HepG2 (cell line): Measurements from ENCODE around the gene SLC16A3. TPM values are rescaled to one million over a fixed set of nuclear protein-coding genes. Genes with fewer than 3 reads are reported as not detected.

Experiments used
- ATM ChIP-seq: fragments of 450-650 bp; IDR thresholded peaks from 2 replicates; pipeline ENCODE4 v1.7.1; 2017; ENCODE audit warnings: mild to moderate bottlenecking, borderline replicate concordance
- DDIT3 ChIP-seq: sonication (generic); formaldehyde crosslinking; IDR thresholded peaks from 2 replicates; pipeline ENCODE4 v1.4.0; 2020; ENCODE audit warnings: mild to moderate bottlenecking, missing genetic modification reagents
- HNRNPL ChIP-seq: fragments of 200-400 bp; formaldehyde crosslinking; IDR thresholded peaks from 2 replicates; pipeline ENCODE4 v1.6.1; 2017; ENCODE audit warnings: mild to moderate bottlenecking, low read depth, low read length
- MTA1 ChIP-seq: sonication (generic); formaldehyde crosslinking; IDR thresholded peaks from 2 replicates; pipeline ENCODE4 v1.4.0; 2020; ENCODE audit warnings: missing genetic modification reagents, mild to moderate bottlenecking, borderline replicate concordance
- TEF ChIP-seq: sonication (generic); formaldehyde crosslinking; IDR thresholded peaks from 2 replicates; pipeline ENCODE4 v1.5.0; 2020; ENCODE audit warnings: missing genetic modification reagents
- ZBTB4 ChIP-seq: sonication (generic); formaldehyde crosslinking; IDR thresholded peaks from 2 replicates; pipeline ENCODE4 v1.4.0; 2020; ENCODE audit warnings: missing genetic modification reagents, mild to moderate bottlenecking, borderline replicate concordance
- ZNF331 ChIP-seq: sonication (generic); formaldehyde crosslinking; IDR thresholded peaks from 2 replicates; pipeline ENCODE4 v1.4.0; 2020; ENCODE audit warnings: missing genetic modification reagents
- ZNF430 ChIP-seq: sonication (generic); formaldehyde crosslinking; IDR thresholded peaks from 2 replicates; pipeline ENCODE4 v1.9.0; 2021; ENCODE audit warnings: mild to moderate bottlenecking, missing genetic modification reagents
- ZNF501 ChIP-seq: sonication (generic); formaldehyde crosslinking; IDR thresholded peaks from 2 replicates; pipeline ENCODE4 v1.5.1; 2020; ENCODE audit warnings: mild to moderate bottlenecking, moderate library complexity, missing genetic modification reagents
- ZSCAN9 ChIP-seq: IDR thresholded peaks from 2 replicates; pipeline ENCODE4 v1.6.1; 2016; ENCODE audit warnings: borderline replicate concordance
- polyA plus RNA-seq, 8 experiments: library from polyadenylated mRNA; depleted of rRNA in 3 of 8; stranded (reverse) in 7 of 8; unstranded in 1 of 8; fragments of >200 nt; fragmentation: Illumina TruSeq in 4 of 8; extraction: Trizol in 4 of 8; gene quantifications; 2 replicates each; pipeline versions ENCODE4 v1.2.1 to v1.2.3, GENCODE V29; 2011 to 2016; ENCODE audit warnings: low read depth in 4 of 8, missing spikeins in 1 of 8, mixed read lengths in 1 of 8; ENCODE audit not compliant: insufficient read depth in 1 of 8
- total RNA-seq, 5 experiments: library from RNA; depleted of rRNA; stranded (reverse); fragments of >200 nt; fragmentation: Illumina TruSeq; extraction: Trizol; gene quantifications; 2 replicates each; pipeline ENCODE4 v1.2.3, GENCODE V29; 2016; ENCODE audit warnings: low read depth in 1 of 5
- TF ChIP-seq, protein P1 (sequence below): IDR thresholded peaks from 2 replicates; pipeline ENCODE4 v1.6.1; 2012; ENCODE audit warnings: low read length, improper control_type of control experiment
- TF ChIP-seq, protein P2 (sequence below): sonication (generic); formaldehyde crosslinking; IDR thresholded peaks from 2 replicates; pipeline ENCODE4 v1.4.0; 2020; ENCODE audit warnings: missing genetic modification reagents
- TF ChIP-seq, protein P3 (sequence below): sonication (generic); formaldehyde crosslinking; IDR thresholded peaks from 2 replicates; pipeline ENCODE4 v1.4.0; 2020; ENCODE audit warnings: missing genetic modification reagents, borderline replicate concordance

Gene SLC16A3
- total and polyA plus RNA-seq, 2 of the 13 experiments (the other 11 are each of a cell fraction or from before 2014, with no cell fraction given), result 242 to 349 TPM

DNA sequence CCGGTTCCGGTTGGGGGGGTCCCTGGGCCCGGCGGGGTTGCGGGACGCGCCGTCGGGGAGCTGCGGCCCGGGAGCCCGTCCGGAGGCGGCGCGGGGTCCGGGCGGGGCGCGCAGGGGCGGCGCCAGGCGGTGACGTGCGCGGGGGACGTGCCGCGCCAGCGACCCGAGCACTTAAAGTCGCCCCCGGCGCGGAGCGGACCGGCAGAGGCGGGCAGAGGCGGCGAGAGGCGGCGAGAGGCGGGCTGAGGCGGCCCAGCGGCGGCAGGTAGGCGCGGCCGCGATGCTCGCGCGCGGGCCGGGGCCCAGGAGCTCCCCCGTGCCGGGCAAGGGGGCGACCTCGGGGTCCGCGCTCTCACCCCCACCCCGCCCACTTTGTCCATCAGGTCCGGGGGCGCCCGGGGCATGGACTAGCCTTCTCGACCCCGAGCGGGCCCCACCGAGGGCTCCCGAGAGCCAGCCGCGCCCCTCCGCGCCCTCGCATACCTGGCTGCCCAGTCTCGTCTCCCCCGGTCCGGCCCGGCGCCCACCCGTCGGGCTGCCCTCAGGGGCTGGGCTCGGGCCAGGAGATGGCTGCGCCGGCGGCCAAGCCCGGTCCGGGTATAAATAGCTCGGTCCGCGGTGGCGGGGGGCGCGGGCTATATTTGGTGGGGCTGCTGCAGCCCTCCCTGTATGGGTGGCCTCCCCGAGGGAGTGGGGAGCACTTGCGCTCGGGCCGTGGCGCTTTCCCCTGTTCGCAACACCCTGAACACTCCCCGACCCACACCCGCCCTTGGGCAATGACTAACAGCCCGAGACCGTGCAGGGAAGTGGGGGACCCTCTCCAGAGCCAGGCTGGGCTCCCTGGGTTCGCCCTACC lies at the start of gene SLC16A3 (continued):
- TF ChIP-seq, protein P1, sequence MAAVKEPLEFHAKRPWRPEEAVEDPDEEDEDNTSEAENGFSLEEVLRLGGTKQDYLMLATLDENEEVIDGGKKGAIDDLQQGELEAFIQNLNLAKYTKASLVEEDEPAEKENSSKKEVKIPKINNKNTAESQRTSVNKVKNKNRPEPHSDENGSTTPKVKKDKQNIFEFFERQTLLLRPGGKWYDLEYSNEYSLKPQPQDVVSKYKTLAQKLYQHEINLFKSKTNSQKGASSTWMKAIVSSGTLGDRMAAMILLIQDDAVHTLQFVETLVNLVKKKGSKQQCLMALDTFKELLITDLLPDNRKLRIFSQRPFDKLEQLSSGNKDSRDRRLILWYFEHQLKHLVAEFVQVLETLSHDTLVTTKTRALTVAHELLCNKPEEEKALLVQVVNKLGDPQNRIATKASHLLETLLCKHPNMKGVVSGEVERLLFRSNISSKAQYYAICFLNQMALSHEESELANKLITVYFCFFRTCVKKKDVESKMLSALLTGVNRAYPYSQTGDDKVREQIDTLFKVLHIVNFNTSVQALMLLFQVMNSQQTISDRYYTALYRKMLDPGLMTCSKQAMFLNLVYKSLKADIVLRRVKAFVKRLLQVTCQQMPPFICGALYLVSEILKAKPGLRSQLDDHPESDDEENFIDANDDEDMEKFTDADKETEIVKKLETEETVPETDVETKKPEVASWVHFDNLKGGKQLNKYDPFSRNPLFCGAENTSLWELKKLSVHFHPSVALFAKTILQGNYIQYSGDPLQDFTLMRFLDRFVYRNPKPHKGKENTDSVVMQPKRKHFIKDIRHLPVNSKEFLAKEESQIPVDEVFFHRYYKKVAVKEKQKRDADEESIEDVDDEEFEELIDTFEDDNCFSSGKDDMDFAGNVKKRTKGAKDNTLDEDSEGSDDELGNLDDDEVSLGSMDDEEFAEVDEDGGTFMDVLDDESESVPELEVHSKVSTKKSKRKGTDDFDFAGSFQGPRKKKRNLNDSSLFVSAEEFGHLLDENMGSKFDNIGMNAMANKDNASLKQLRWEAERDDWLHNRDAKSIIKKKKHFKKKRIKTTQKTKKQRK, result no peak
- no peak for TF ChIP-seq DDIT3 (CRISPR knock-in tag)
- no peak for TF ChIP-seq ZBTB4 (CRISPR knock-in tag)
- TF ChIP-seq, protein P2, sequence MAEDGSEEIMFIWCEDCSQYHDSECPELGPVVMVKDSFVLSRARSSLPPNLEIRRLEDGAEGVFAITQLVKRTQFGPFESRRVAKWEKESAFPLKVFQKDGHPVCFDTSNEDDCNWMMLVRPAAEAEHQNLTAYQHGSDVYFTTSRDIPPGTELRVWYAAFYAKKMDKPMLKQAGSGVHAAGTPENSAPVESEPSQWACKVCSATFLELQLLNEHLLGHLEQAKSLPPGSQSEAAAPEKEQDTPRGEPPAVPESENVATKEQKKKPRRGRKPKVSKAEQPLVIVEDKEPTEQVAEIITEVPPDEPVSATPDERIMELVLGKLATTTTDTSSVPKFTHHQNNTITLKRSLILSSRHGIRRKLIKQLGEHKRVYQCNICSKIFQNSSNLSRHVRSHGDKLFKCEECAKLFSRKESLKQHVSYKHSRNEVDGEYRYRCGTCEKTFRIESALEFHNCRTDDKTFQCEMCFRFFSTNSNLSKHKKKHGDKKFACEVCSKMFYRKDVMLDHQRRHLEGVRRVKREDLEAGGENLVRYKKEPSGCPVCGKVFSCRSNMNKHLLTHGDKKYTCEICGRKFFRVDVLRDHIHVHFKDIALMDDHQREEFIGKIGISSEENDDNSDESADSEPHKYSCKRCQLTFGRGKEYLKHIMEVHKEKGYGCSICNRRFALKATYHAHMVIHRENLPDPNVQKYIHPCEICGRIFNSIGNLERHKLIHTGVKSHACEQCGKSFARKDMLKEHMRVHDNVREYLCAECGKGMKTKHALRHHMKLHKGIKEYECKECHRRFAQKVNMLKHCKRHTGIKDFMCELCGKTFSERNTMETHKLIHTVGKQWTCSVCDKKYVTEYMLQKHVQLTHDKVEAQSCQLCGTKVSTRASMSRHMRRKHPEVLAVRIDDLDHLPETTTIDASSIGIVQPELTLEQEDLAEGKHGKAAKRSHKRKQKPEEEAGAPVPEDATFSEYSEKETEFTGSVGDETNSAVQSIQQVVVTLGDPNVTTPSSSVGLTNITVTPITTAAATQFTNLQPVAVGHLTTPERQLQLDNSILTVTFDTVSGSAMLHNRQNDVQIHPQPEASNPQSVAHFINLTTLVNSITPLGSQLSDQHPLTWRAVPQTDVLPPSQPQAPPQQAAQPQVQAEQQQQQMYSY (CRISPR knock-in tag), result no peak; the same call in 1 of the 2 replicates
- TF ChIP-seq ZNF331, result 0 out of 2 replicates have a peak, but pooled peaks have one; percentile 58
- TF ChIP-seq TEF, result peak; percentile 62; the same call in 1 of the 2 replicates
- TF ChIP-seq ZSCAN9 (CRISPR knock-in tag), result no peak
- no peak for TF ChIP-seq ZNF501 (CRISPR knock-in tag)
- TF ChIP-seq ZNF430 (CRISPR knock-in tag), result no peak
- no peak; the same call in 1 of the 2 replicates for TF ChIP-seq HNRNPL
- TF ChIP-seq ATM, result no peak
- TF ChIP-seq, protein P3, sequence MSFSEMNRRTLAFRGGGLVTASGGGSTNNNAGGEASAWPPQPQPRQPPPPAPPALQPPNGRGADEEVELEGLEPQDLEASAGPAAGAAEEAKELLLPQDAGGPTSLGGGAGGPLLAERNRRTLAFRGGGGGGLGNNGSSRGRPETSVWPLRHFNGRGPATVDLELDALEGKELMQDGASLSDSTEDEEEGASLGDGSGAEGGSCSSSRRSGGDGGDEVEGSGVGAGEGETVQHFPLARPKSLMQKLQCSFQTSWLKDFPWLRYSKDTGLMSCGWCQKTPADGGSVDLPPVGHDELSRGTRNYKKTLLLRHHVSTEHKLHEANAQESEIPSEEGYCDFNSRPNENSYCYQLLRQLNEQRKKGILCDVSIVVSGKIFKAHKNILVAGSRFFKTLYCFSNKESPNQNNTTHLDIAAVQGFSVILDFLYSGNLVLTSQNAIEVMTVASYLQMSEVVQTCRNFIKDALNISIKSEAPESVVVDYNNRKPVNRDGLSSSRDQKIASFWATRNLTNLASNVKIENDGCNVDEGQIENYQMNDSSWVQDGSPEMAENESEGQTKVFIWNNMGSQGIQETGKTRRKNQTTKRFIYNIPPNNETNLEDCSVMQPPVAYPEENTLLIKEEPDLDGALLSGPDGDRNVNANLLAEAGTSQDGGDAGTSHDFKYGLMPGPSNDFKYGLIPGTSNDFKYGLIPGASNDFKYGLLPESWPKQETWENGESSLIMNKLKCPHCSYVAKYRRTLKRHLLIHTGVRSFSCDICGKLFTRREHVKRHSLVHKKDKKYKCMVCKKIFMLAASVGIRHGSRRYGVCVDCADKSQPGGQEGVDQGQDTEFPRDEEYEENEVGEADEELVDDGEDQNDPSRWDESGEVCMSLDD (CRISPR knock-in tag), result no peak; the same call in 1 of the 2 replicates
- no peak; the same call in 1 of the 2 replicates for TF ChIP-seq MTA1
